ENCODE data around the gene UBB.

The UBB gene

GRCh38 chr17:16354585-16354984 lies 26.3 kb upstream of the UBB start:
- Mint-ChIP-seq H3K27ac (no peak overlapping the region), H3K27me3 (peaks cover 2% of the 10 kb centered on the region), H3K4me1 (ENCODE audit: low read depth) (peaks cover 26% of the 10 kb centered on the region), H3K36me3 (ENCODE audit: low read depth) (peaks cover 27% of the 10 kb centered on the region), H3K4me3 (peak overlapping the region; percentile 75), H3K9me3 (no peaks in the 10 kb centered on the region)
- DNase-seq, result no peak

GRCh38 chr17:16358394-16358793 lies 22.5 kb upstream of the UBB start:
- no peak overlapping the region for H3K4me3 Mint-ChIP-seq
- H3K27ac Mint-ChIP-seq, result no peak overlapping the region
- H3K9me3 Mint-ChIP-seq, result no peaks in the 10 kb centered on the region
- H3K36me3 Mint-ChIP-seq (ENCODE audit: low read depth), result no peaks in the 10 kb centered on the region
- no peak for DNase-seq
- peaks cover 2% of the 10 kb centered on the region for H3K27me3 Mint-ChIP-seq
- H3K4me1 Mint-ChIP-seq (ENCODE audit: low read depth), result peaks cover 7% of the 10 kb centered on the region

GRCh38 chr17:16361874-16362273 lies 19.0 kb upstream of the UBB start:
- DNase-seq, result no peak
- H3K9me3 Mint-ChIP-seq, result no peaks in the 10 kb centered on the region
- peaks cover 3% of the 10 kb centered on the region for H3K4me1 Mint-ChIP-seq (ENCODE audit: low read depth)
- no peak overlapping the region for H3K4me3 Mint-ChIP-seq
- no peak overlapping the region for H3K27ac Mint-ChIP-seq
- H3K27me3 Mint-ChIP-seq, result peaks cover 2% of the 10 kb centered on the region
- H3K36me3 Mint-ChIP-seq (ENCODE audit: low read depth), result no peaks in the 10 kb centered on the region

GRCh38 chr17:16363749-16364536 lies 16.9 kb upstream of the UBB start:
- no peaks in the 10 kb centered on the region for H3K27me3 Mint-ChIP-seq
- H3K9me3 Mint-ChIP-seq, result no peaks in the 10 kb centered on the region
- peaks cover 3% of the 10 kb centered on the region for H3K4me1 Mint-ChIP-seq (ENCODE audit: low read depth)
- no peaks in the 10 kb centered on the region for H3K36me3 Mint-ChIP-seq (ENCODE audit: low read depth)
- no peak overlapping the region for H3K27ac Mint-ChIP-seq
- H3K4me3 Mint-ChIP-seq, result no peak overlapping the region
- peak; percentile 81 for DNase-seq

GRCh38 chr17:16364625-16365024 lies 16.3 kb upstream of the UBB start:
- Mint-ChIP-seq H3K27ac (no peak overlapping the region), H3K36me3 (ENCODE audit: low read depth) (no peaks in the 10 kb centered on the region), H3K9me3 (no peaks in the 10 kb centered on the region), H3K4me1 (ENCODE audit: low read depth) (peaks cover 3% of the 10 kb centered on the region), H3K27me3 (no peaks in the 10 kb centered on the region), H3K4me3 (no peak overlapping the region)
- no peak for DNase-seq

- Mint-ChIP-seq H3K4me3 (no peak overlapping the region), H3K9me3 (no peaks in the 10 kb centered on the region), H3K27ac (no peak overlapping the region), H3K4me1 (ENCODE audit: low read depth) (no peaks in the 10 kb centered on the region), H3K36me3 (ENCODE audit: low read depth) (no peaks in the 10 kb centered on the region), H3K27me3 (no peaks in the 10 kb centered on the region)
- no peak for DNase-seq
Observed at GRCh38 chr17:16371742-16372141, 9.1 kb upstream of the UBB start.

- Mint-ChIP-seq H3K27ac (no peak overlapping the region), H3K27me3 (no peaks in the 10 kb centered on the region), H3K9me3 (no peaks in the 10 kb centered on the region), H3K4me3 (no peak overlapping the region), H3K36me3 (ENCODE audit: low read depth) (no peaks in the 10 kb centered on the region), H3K4me1 (ENCODE audit: low read depth) (no peaks in the 10 kb centered on the region)
- no peak for DNase-seq
Observed at GRCh38 chr17:16374146-16374938, 6.5 kb upstream of the UBB start.

GRCh38 chr17:16377941-16378341 lies 3.0 kb upstream of the UBB start:
- H3K9me3 Mint-ChIP-seq, result no peaks in the 10 kb centered on the region
- no peak for DNase-seq
- H3K27me3 Mint-ChIP-seq, result no peaks in the 10 kb centered on the region
- no peak overlapping the region for H3K27ac Mint-ChIP-seq
- peaks cover 22% of the 10 kb centered on the region for H3K36me3 Mint-ChIP-seq (ENCODE audit: low read depth)
- peaks cover 17% of the 10 kb centered on the region for H3K4me1 Mint-ChIP-seq (ENCODE audit: low read depth)
- no peak overlapping the region for H3K4me3 Mint-ChIP-seq

GRCh38 chr17:16378636-16379282 lies 2.1 kb upstream of the UBB start:
- no peak overlapping the region for H3K27ac Mint-ChIP-seq
- H3K4me1 Mint-ChIP-seq (ENCODE audit: low read depth), result peaks cover 25% of the 10 kb centered on the region

GRCh38 chr17:16379654-16380053 lies 1.2 kb upstream of the UBB start:
- Mint-ChIP-seq H3K4me3 (no peak overlapping the region), H3K36me3 (ENCODE audit: low read depth) (peaks cover 38% of the 10 kb centered on the region), H3K9me3 (no peaks in the 10 kb centered on the region), H3K27ac (no peak overlapping the region), H3K27me3 (no peaks in the 10 kb centered on the region), H3K4me1 (ENCODE audit: low read depth) (peaks cover 34% of the 10 kb centered on the region)
- DNase-seq, result no peak

More at GRCh38 chr17:16378636-16379282, 2.1 kb upstream of the UBB start:
- Mint-ChIP-seq H3K4me3 (peak overlapping the region; percentile 8), H3K36me3 (ENCODE audit: low read depth) (peaks cover 30% of the 10 kb centered on the region), H3K27me3 (no peaks in the 10 kb centered on the region), H3K9me3 (no peaks in the 10 kb centered on the region)
- no peak for DNase-seq

- peak overlapping the region; percentile 91 for H3K4me3 Mint-ChIP-seq
- peaks cover 39% of the 10 kb centered on the region for H3K4me1 Mint-ChIP-seq (ENCODE audit: low read depth)
- H3K36me3 Mint-ChIP-seq (ENCODE audit: low read depth), result peaks cover 38% of the 10 kb centered on the region
- no peaks in the 10 kb centered on the region for H3K9me3 Mint-ChIP-seq
- DNase-seq, result no peak
- H3K27ac Mint-ChIP-seq, result peak overlapping the region; percentile 99
- no peaks in the 10 kb centered on the region for H3K27me3 Mint-ChIP-seq
Observed at GRCh38 chr17:16381496-16381820, 567 bp downstream of the UBB start.

- H3K9me3 Mint-ChIP-seq, result no peaks in the 10 kb centered on the region
- peaks cover 5% of the 10 kb centered on the region for H3K27me3 Mint-ChIP-seq
- peaks cover 38% of the 10 kb centered on the region for H3K36me3 Mint-ChIP-seq (ENCODE audit: low read depth)
- H3K4me3 Mint-ChIP-seq, result peak overlapping the region; percentile 91
- H3K4me1 Mint-ChIP-seq (ENCODE audit: low read depth), result peaks cover 47% of the 10 kb centered on the region
- peak overlapping the region; percentile 99 for H3K27ac Mint-ChIP-seq
- no peak for DNase-seq
Observed at GRCh38 chr17:16383216-16383615, 2.3 kb downstream of the UBB start.

GRCh38 chr17:16383772-16384287 lies 2.9 kb downstream of the UBB start:
- H3K27ac Mint-ChIP-seq, result peak overlapping the region; percentile 99
- peaks cover 5% of the 10 kb centered on the region for H3K27me3 Mint-ChIP-seq
- H3K4me3 Mint-ChIP-seq, result peak overlapping the region; percentile 91
- H3K9me3 Mint-ChIP-seq, result no peaks in the 10 kb centered on the region
- peaks cover 47% of the 10 kb centered on the region for H3K4me1 Mint-ChIP-seq (ENCODE audit: low read depth)
- H3K36me3 Mint-ChIP-seq (ENCODE audit: low read depth), result peaks cover 38% of the 10 kb centered on the region
- no peak for DNase-seq

- Mint-ChIP-seq H3K27ac (peak overlapping the region; percentile 7), H3K4me3 (peak overlapping the region; percentile 1), H3K36me3 (ENCODE audit: low read depth) (peaks cover 38% of the 10 kb centered on the region), H3K27me3 (peaks cover 5% of the 10 kb centered on the region), H3K4me1 (ENCODE audit: low read depth) (peaks cover 47% of the 10 kb centered on the region), H3K9me3 (no peaks in the 10 kb centered on the region)
- DNase-seq, result no peak
Observed at GRCh38 chr17:16384557-16384956, 3.7 kb downstream of the UBB start.

Measured in activated T-cell treated with anti-CD3 and anti-CD28 coated beads, Interleukin-2, amount 50 U/mL, for 24 hours (primary cell).